Upper lobe of left lung (tissue), 4 donors: ENCODE results near the gene MRGPRF.

ENCODE experiments used
- EP300 ChIP-seq, 4 donors: sonication (generic); formaldehyde crosslinking; IDR thresholded peaks; one replicate each; pipeline ENCODE4 v1.5.1; 2017; ENCODE audit warnings: antibody characterized with exemption in 4 of 4, control low read depth in 2 of 4
- POLR2A ChIP-seq, 4 donors: fragments of 450-650 bp; IDR thresholded peaks; one replicate each; pipeline ENCODE4 v1.5.1; 2016 to 2017; ENCODE audit warnings: antibody characterized with exemption in 4 of 4, mild to moderate bottlenecking in 2 of 4
- POLR2AphosphoS5 ChIP-seq, 2 donors: sonication (generic); formaldehyde crosslinking; IDR thresholded peaks; one replicate each; pipeline ENCODE4 v1.5.1; 2017; ENCODE audit warnings: antibody characterized with exemption in 2 of 2
- TF ChIP-seq, protein P1 (sequence below), 6 experiments: fragments of 450-650 bp in 4 of 6; fragments of 200-600 bp in 2 of 6; sonication (generic) in 2 of 6; IDR thresholded peaks; one replicate each; pipeline ENCODE4 v1.5.1; 2016 to 2019; ENCODE audit warnings: antibody characterized with exemption in 6 of 6

DNA sequence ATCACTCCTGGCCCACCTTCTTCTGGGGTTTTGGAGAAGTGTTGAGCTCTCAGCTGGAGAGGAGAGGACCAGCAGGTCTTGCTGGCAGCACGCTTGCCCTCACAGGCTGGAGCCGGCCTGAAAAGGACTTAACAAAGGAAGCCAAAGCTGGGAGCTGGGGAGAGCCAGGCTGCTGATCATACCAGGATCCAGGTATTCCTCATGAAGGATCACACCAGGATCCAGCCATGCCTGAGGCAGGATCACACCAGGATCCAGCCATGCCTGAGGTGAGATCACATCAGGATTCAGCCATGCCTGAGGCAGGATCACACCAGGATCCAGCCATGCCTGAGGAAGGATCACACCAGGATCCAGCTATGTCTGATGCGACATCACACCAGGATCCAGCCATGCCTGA, 49.3 kb downstream of the MRGPRF start:
- TF ChIP-seq, protein P1, sequence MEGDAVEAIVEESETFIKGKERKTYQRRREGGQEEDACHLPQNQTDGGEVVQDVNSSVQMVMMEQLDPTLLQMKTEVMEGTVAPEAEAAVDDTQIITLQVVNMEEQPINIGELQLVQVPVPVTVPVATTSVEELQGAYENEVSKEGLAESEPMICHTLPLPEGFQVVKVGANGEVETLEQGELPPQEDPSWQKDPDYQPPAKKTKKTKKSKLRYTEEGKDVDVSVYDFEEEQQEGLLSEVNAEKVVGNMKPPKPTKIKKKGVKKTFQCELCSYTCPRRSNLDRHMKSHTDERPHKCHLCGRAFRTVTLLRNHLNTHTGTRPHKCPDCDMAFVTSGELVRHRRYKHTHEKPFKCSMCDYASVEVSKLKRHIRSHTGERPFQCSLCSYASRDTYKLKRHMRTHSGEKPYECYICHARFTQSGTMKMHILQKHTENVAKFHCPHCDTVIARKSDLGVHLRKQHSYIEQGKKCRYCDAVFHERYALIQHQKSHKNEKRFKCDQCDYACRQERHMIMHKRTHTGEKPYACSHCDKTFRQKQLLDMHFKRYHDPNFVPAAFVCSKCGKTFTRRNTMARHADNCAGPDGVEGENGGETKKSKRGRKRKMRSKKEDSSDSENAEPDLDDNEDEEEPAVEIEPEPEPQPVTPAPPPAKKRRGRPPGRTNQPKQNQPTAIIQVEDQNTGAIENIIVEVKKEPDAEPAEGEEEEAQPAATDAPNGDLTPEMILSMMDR (IDR thresholded peaks at IDR 0.05): no peak
- TF ChIP-seq POLR2AphosphoS5 (IDR thresholded peaks at IDR 0.05) (no peak), POLR2A (IDR thresholded peaks at IDR 0.05) (no peak), EP300 (IDR thresholded peaks at IDR 0.05) (no peak)
